Effector memory CD4-positive, alpha-beta T cell (primary cell): Measurements from ENCODE around the gene KAT2B.

Experiments
- DNase-seq, 3 donors: peaks; one replicate each; pipeline ENCODE4 v3.0.0-alpha.2; 2020
- H3K27ac ChIP-seq: 2 replicates; pipeline ENCODE4 v1.7.0; 2013; ENCODE audit warnings: mild to moderate bottlenecking, low read length, moderate library complexity; ENCODE audit not compliant: insufficient read depth, poor library complexity, severe bottlenecking
- H3K27me3 ChIP-seq: replicated peaks from 2 replicates; pipeline ENCODE4 v1.7.0; 2013; ENCODE audit warnings: mild to moderate bottlenecking, low read length; ENCODE audit not compliant: insufficient read depth, control insufficient read depth, poor library complexity, severe bottlenecking
- H3K36me3 ChIP-seq: 2 replicates; pipeline ENCODE4 v1.7.0; 2013; ENCODE audit warnings: mild to moderate bottlenecking, low read length, moderate library complexity; ENCODE audit not compliant: control insufficient read depth, insufficient read depth
- H3K4me1 ChIP-seq: 2 replicates; pipeline ENCODE4 v1.7.0; 2013; ENCODE audit warnings: low read length, mild to moderate bottlenecking; ENCODE audit not compliant: control insufficient read depth, insufficient read depth, poor library complexity, severe bottlenecking
- H3K4me3 ChIP-seq: 2 replicates; pipeline ENCODE4 v1.7.0; 2013; ENCODE audit warnings: low read length, low read depth, mild to moderate bottlenecking; ENCODE audit not compliant: insufficient read depth, poor library complexity, severe bottlenecking
- H3K9me3 ChIP-seq: 2 replicates; pipeline ENCODE4 v1.7.0; 2013; ENCODE audit warnings: mild to moderate bottlenecking, low read length, moderate library complexity; ENCODE audit not compliant: control insufficient read depth

Gene KAT2B

DNA sequence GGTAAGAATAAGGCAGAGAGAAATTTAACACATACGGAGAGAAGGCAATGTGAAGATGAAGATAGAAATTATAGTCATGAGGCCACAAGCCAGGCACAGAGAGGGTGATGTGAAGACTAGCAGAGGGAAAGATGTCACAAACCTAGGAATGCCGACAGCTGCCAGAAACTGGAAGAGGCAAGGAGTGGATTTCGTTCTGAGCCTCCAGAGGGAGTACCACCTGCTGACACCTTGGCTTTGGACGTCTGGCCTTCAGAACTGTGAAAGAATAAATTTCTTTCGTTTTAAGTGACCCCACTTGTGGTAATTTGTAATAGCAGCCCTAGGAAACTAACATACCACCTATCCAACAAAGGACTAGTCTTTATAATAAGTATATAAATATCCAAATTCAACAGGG lies 150.7 kb downstream of the KAT2B start:
- Histone ChIP-seq H3K9me3 (no peaks in the 10 kb centered on the region), H3K36me3 (no peaks in the 10 kb centered on the region), H3K27me3 (no peaks in the 10 kb centered on the region), H3K27ac (no peak overlapping the region), H3K4me3 (no peak overlapping the region), H3K4me1 (no peaks in the 10 kb centered on the region)
- DNase-seq, result no peak

DNA sequence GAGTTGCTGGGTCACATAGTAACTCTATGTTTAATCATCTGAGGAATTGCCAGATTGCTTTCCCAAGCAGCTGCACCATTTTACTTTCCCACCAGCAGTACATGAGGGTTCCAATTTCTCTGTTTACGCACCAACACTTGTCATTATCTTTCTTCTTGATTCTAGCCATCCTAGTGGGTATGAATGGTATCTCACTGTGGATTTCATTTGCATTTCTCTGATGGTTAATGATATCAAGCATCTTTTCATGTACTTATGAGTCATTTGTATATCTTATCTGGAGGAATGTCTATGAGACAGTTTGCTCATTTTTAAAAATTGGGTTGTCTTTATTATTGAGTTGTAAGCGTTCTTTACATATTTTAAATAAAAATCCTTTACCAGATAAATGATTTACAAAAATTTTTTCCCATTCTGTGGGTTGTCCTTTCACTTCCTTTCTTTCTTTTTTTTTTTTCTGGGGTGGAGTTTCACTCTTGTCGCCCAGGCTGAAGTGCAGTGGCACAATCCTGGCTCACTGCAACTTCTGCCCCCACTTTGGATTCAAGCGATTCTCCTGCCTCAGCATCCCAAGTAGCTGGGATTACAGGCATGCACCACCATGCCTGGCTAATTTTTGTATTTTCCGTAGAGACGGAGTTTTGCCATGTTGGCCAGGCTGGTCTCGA lies 154.7 kb downstream of the KAT2B start:
- Histone ChIP-seq H3K27me3 (no peaks in the 10 kb centered on the region), H3K4me3 (no peak overlapping the region), H3K4me1 (no peaks in the 10 kb centered on the region), H3K9me3 (no peaks in the 10 kb centered on the region), H3K27ac (no peak overlapping the region), H3K36me3 (no peaks in the 10 kb centered on the region)
- no peak for DNase-seq

DNA sequence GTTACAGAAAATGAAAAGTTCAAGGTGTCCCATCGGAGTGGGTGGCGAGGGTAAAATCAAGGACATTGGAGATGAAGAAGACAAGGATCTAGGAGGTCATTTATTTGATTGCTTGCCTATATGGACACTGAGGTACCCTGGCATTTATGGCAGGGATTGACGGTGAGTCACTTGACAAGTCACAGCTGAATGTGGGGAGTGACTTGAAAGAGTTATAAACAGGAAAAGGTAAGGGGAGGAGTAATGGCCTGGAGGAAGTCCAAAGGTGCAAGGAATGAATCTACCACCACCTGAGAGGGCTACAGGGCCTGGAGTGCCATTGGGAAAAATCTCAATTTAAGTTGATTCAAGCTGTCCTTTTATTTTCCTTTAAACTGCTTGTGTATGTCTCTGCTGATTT lies 157.5 kb downstream of the KAT2B start:
- DNase-seq, result no peak
- no peak overlapping the region for H3K4me3 ChIP-seq
- H3K9me3 ChIP-seq, result no peaks in the 10 kb centered on the region
- no peaks in the 10 kb centered on the region for H3K36me3 ChIP-seq
- no peaks in the 10 kb centered on the region for H3K27me3 ChIP-seq
- H3K27ac ChIP-seq, result no peak overlapping the region
- H3K4me1 ChIP-seq, result no peaks in the 10 kb centered on the region

DNA sequence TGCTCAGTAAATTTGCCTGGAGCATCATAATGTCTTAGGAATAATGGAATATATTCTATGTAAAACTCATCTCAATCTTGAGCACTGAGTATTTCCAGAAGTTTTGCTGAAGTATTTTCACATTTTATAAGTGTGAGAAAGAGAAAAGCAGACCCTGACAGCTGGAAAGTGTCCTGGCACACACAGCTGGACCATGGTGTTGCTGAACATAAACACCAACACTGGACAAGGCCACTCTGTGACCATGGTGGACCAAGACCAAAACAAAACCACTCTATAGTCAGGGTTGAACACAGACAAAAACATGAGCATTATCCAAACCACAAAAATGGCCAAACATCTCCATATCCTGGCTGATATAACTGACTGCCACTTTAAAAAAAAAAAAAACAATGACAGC lies 160.9 kb downstream of the KAT2B start:
- H3K36me3 ChIP-seq, result no peaks in the 10 kb centered on the region
- H3K27me3 ChIP-seq, result no peaks in the 10 kb centered on the region
- H3K4me1 ChIP-seq, result no peaks in the 10 kb centered on the region
- no peak overlapping the region for H3K27ac ChIP-seq
- H3K9me3 ChIP-seq, result no peaks in the 10 kb centered on the region
- H3K4me3 ChIP-seq, result no peak overlapping the region
- DNase-seq, result no peak
